HL-60/S4 treated with retinoic acid at 250 ng/mL for 4 days and 3 days (cell line): ENCODE measurements around the gene TGFB1.
"Not testable (repeated sequence)": the region's sequence is repeated elsewhere in the genome, so short reads cannot be mapped to it uniquely, and the experiment has no call there.

Experiments
- in situ Hi-C: fragments of 300-500 bp; cut with MboI; formaldehyde crosslinking; loops from 2 replicates; pipeline ENCODE4 v1.7.0; 2022; ENCODE audit warnings: low sequenced_read_pairs

The TGFB1 gene

GRCh38 chr19:41371119-41371518, 17.4 kb upstream of the TGFB1 start:
- in situ Hi-C loops, result not testable (repeated sequence)

- in situ Hi-C loops, result no loop called here
Observed at GRCh38 chr19:41369769-41370168, 16.0 kb upstream of the TGFB1 start.

GRCh38 chr19:41367848-41368301, 14.2 kb upstream of the TGFB1 start:
- in situ Hi-C loops, result no loop called here

- in situ Hi-C loops, result no loop called here
Observed at GRCh38 chr19:41366089-41366488, 12.4 kb upstream of the TGFB1 start.

- in situ Hi-C loops, result no loop called here
Observed at GRCh38 chr19:41364524-41365391, 11.0 kb upstream of the TGFB1 start.

GRCh38 chr19:41363753-41364523, 10.2 kb upstream of the TGFB1 start, which contains the start of gene B9D2:
B9D2 (minus strand) TSS chr19:41364149; CDS start chr19:41363519, 630 bp downstream.
- in situ Hi-C loops, result no loop called here

GRCh38 chr19:41363371-41363752, 9.6 kb upstream of the TGFB1 start:
- in situ Hi-C loops, result no loop called here

- in situ Hi-C loops, result no loop called here
Observed at GRCh38 chr19:41362143-41362847, 8.6 kb upstream of the TGFB1 start.

GRCh38 chr19:41359741-41360140, 6.0 kb upstream of the TGFB1 start:
- in situ Hi-C loops, result no loop called here

GRCh38 chr19:41357746-41358145, 4.0 kb upstream of the TGFB1 start:
- in situ Hi-C loops, result no loop called here

- in situ Hi-C loops, result no loop called here
Observed at GRCh38 chr19:41356984-41357739, 3.4 kb upstream of the TGFB1 start.

GRCh38 chr19:41355802-41356201, 2.1 kb upstream of the TGFB1 start:
- in situ Hi-C loops, result no loop called here

GRCh38 chr19:41355035-41355434, 1.3 kb upstream of the TGFB1 start:
- in situ Hi-C loops, result no loop called here

- in situ Hi-C loops, result no loop called here
Observed at GRCh38 chr19:41354343-41354953, 726 bp upstream of the TGFB1 start.

- in situ Hi-C loops, result no loop called here
Observed at GRCh38 chr19:41352609-41353465, 885 bp downstream of the TGFB1 start.

GRCh38 chr19:41352279-41352608, 1.5 kb downstream of the TGFB1 start:
- in situ Hi-C loops, result no loop called here

- in situ Hi-C loops, result no loop called here
Observed at GRCh38 chr19:41351339-41352245, 2.1 kb downstream of the TGFB1 start.

- in situ Hi-C loops, result no loop called here
Observed at GRCh38 chr19:41350735-41351338, 2.9 kb downstream of the TGFB1 start.
